Stimulated activated CD8-positive, alpha-beta memory T cell treated with anti-CD3 and anti-CD28 coated beads, Interleukin-12 subunit alpha, Interleukin-12 subunit beta, amount 100 ng/mL, for 4 hours (primary cell): ENCODE measurements around the gene ADAMTS5.

ENCODE experiments used
- DNase-seq: peaks from one replicate; pipeline ENCODE4 v3.0.0-alpha.2; 2020; ENCODE audit warnings: low read depth

Gene ADAMTS5

GRCh38 chr21:26887251-26887650, 79.6 kb downstream of the ADAMTS5 start:
- no peak for DNase-seq

DNA sequence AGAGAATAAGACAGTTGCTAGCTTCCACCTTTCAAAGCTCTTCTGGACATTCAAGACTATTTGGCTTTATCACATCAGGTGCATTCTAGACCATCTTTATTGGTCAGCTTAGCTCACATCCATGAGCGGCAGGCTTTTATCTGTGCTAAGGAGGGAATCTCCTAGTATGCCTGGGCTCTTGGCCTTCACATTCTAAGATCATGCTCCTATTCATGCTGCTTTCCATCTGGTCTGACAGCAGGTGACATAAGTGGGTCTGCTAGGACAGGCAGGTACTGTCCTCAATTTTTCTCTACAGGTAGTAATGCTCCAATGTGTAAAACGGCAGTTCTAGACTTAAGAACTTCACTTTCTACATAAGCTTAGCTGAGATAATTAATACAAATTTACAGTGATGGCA, 82.5 kb downstream of the ADAMTS5 start:
- no peak for DNase-seq

DNA sequence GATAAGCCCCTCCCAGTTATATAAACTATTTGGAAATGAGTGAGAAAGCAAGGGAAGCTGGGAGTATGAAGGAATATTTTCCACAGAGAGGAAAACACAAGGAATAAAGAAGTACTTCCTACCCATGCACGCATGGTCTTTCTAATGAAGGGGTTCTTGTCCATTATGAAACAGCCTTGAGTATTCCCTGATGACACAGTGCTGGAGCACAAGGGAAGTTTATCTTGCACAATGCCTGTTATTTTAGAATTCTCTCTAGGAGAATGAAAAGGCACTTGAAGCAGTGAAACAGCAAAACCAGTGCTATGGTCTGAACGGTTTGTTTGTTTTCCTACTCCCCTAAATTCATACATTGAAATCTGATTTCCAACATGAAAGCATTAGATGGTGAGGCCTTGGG, 83.1 kb downstream of the ADAMTS5 start:
- DNase-seq: no peak

DNA sequence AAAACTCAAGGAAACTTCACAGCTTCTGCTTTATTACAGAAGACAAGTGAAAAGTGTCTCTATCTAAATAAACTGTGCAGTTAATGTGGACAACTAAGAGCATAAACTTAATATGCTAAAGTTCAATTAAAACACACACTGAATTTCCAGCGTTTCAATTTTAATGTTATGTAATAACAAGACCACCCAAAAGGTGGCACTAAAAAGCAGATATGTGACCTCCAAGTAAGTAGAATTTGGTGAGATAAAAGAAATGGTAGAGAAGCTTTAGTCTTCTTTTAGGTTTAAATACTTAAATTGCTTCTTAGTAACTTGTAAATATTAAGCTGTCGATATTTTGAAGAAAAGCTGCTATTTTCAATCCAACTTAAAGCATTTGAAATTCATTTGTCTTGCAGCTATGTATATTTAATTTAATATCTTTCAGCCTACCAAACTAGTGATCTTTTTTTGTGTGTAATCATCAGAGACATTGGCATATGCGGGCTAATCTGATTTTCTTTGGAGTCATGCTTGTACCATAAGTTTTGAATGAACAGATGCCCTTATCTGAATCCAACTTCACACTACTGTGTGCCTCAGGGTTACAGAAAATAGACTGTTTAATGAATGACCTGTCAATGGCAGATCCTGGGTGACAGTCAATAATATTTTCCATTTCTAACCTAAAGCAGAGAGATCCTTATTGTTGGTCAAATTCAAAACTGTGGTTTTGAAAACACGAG, 85.2 kb downstream of the ADAMTS5 start:
- DNase-seq: no peak

DNA sequence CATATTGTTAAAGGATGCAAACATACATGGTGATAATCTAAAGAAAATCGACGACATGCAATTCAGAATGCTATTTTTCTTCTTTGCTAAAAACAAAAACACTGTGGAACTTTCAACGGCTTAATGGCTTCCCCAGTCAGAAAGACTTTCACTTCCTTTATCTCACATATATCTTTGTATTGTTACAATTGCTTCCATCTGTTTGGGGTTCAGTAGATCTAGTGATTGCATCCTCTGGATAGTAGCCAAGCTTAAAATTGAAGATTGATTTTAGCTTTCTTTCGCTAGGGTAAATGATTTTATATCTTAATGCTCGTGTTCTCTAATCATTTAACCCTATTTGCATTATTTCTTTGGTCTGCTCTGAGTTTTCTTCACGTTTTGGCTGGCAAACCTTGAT, 89.9 kb downstream of the ADAMTS5 start:
- DNase-seq: no peak

DNA sequence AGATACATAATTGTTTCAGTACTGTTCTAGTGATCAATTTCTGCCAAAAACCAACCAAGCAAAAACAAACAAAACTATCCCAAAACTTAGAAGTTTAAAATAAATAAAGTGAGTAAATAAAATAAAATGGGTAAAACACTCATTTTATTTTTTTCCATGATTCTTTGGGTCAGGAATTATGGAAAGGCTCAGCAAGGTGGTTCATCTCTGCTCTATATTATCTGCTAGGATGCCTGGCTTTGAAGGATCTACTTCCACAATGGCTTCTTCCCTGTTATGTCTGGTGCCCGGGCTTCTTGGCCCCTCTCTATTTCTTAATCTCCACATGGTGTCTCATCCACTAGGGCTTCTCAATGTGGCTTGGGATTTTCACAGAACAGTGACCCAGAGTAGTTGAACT, 92.5 kb downstream of the ADAMTS5 start:
- DNase-seq: no peak
